Upper lobe of left lung (tissue), 4 donors: Measurements from ENCODE around the gene GRIK1.

Experiments used
- CTCF ChIP-seq, 6 experiments: fragments of 450-650 bp in 4 of 6; fragments of 200-600 bp in 2 of 6; sonication (generic) in 2 of 6; IDR thresholded peaks; one replicate each; pipeline ENCODE4 v1.5.1; 2016 to 2019; ENCODE audit warnings: antibody characterized with exemption in 6 of 6
- EP300 ChIP-seq, 4 donors: sonication (generic); formaldehyde crosslinking; IDR thresholded peaks; one replicate each; pipeline ENCODE4 v1.5.1; 2017; ENCODE audit warnings: antibody characterized with exemption in 4 of 4, control low read depth in 2 of 4
- POLR2A ChIP-seq, 4 donors: fragments of 450-650 bp; IDR thresholded peaks; one replicate each; pipeline ENCODE4 v1.5.1; 2016 to 2017; ENCODE audit warnings: antibody characterized with exemption in 4 of 4, mild to moderate bottlenecking in 2 of 4
- POLR2AphosphoS5 ChIP-seq, 2 donors: sonication (generic); formaldehyde crosslinking; IDR thresholded peaks; one replicate each; pipeline ENCODE4 v1.5.1; 2017; ENCODE audit warnings: antibody characterized with exemption in 2 of 2

- no peak for TF ChIP-seq CTCF (IDR thresholded peaks at IDR 0.05)
- TF ChIP-seq POLR2A (IDR thresholded peaks at IDR 0.05): no peak
- no peak for TF ChIP-seq POLR2AphosphoS5 (IDR thresholded peaks at IDR 0.05)
- TF ChIP-seq EP300 (IDR thresholded peaks at IDR 0.05): no peak
Measured at GRCh38 chr21:29749957-29750356, 189.8 kb downstream of the GRIK1 start.
